CD14-positive monocyte (primary cell): ENCODE data around the gene GPR15. TPM values are rescaled to one million over a fixed set of nuclear protein-coding genes. Genes with fewer than 3 reads are reported as not detected.

Experiments
- DNase-seq, 3 donors: peaks; one replicate each; pipeline ENCODE4 v3.0.0-alpha.2; 2011 to 2022
- H2AFZ ChIP-seq: 2 replicates; pipeline ENCODE4 v1.6.0; 2012; ENCODE audit warnings: mild to moderate bottlenecking, low read depth, low read length, inconsistent platforms; ENCODE audit not compliant: insufficient read depth, poor library complexity, severe bottlenecking
- H3K27ac ChIP-seq, 2 donors: 1 replicate in 1 of 2; 2 replicates in 1 of 2; pipeline ENCODE4 v1.5.1; 2012 to 2013; ENCODE audit warnings: low read length in 2 of 2, control low read depth in 1 of 2, inconsistent platforms in 1 of 2, low read depth in 1 of 2, mild to moderate bottlenecking in 1 of 2
- H3K27me3 ChIP-seq, 2 donors: one replicate each; pipeline versions ENCODE4 v1.6.0 to v1.6.1; 2011 to 2013; ENCODE audit warnings: low read length in 2 of 2; ENCODE audit not compliant: control insufficient read depth in 2 of 2, insufficient read depth in 2 of 2
- H3K36me3 ChIP-seq, 2 donors: replicated peaks in 1 of 2; 1 replicate in 1 of 2; 2 replicates in 1 of 2; pipeline versions ENCODE4 v1.5.1 to v1.6.1; 2012 to 2013; ENCODE audit warnings: low read length in 2 of 2, control low read depth in 1 of 2, inconsistent platforms in 1 of 2, mild to moderate bottlenecking in 1 of 2; ENCODE audit not compliant: insufficient read depth in 2 of 2, control insufficient read depth in 1 of 2
- H3K4me1 ChIP-seq, 2 donors: 1 replicate in 1 of 2; 2 replicates in 1 of 2; pipeline versions ENCODE4 v1.5.1 to v1.6.1; 2012 to 2013; ENCODE audit warnings: low read length in 2 of 2, control low read depth in 1 of 2, inconsistent platforms in 1 of 2, mild to moderate bottlenecking in 1 of 2, moderate library complexity in 1 of 2; ENCODE audit not compliant: insufficient read depth in 2 of 2, control insufficient read depth in 1 of 2
- H3K4me2 ChIP-seq: replicated peaks from 2 replicates; pipeline ENCODE3; 2012; ENCODE audit warnings: low read length, moderate library complexity, mild to moderate bottlenecking; ENCODE audit not compliant: poor library complexity, severe bottlenecking; ENCODE audit errors: extremely low read depth
- H3K4me3 ChIP-seq, 3 experiments: fragments of 200-600 bp in 1 of 3; sonication (generic) in 1 of 3; replicated peaks in 1 of 3; 1 replicate in 2 of 3; 2 replicates in 1 of 3; pipeline ENCODE4 v1.5.1; 2011 to 2013; ENCODE audit warnings: low read length in 3 of 3, mild to moderate bottlenecking in 3 of 3, control low read depth in 2 of 3, low read depth in 2 of 3, inconsistent platforms in 1 of 3, moderate library complexity in 1 of 3
- H3K79me2 ChIP-seq: 2 replicates; pipeline ENCODE4 v1.6.0; 2012; ENCODE audit warnings: mild to moderate bottlenecking, control low read depth, inconsistent platforms, low read length, moderate library complexity; ENCODE audit not compliant: insufficient read depth
- H3K9ac ChIP-seq: 2 replicates; pipeline ENCODE4 v1.6.0; 2017; ENCODE audit warnings: low read length, mild to moderate bottlenecking; ENCODE audit not compliant: insufficient read depth, poor library complexity, severe bottlenecking
- H3K9me3 ChIP-seq, 2 donors: replicated peaks in 1 of 2; 1 replicate in 1 of 2; 2 replicates in 1 of 2; pipeline versions ENCODE4 v1.5.1 to v1.6.1; 2012 to 2013; ENCODE audit warnings: low read length in 2 of 2, control low read depth in 1 of 2; ENCODE audit not compliant: control insufficient read depth in 1 of 2, insufficient read depth in 1 of 2
- H4K20me1 ChIP-seq: 2 replicates; pipeline ENCODE4 v1.6.0; 2012; ENCODE audit warnings: mild to moderate bottlenecking, low read length, control low read depth, moderate library complexity; ENCODE audit not compliant: insufficient read depth
- H3K27ac Mint-ChIP-seq, 7 donors: one replicate each; pipeline ENCODE4 v1.8.0; 2020; ENCODE audit warnings: mild to moderate bottlenecking in 7 of 7, mixed read lengths in 7 of 7, moderate library complexity in 6 of 7, inconsistent platforms in 2 of 7
- H3K27me3 Mint-ChIP-seq, 3 donors: one replicate each; pipeline ENCODE4 v1.8.0; 2021 to 2022; ENCODE audit warnings: low read depth in 3 of 3, mild to moderate bottlenecking in 3 of 3, mixed read lengths in 3 of 3, moderate library complexity in 3 of 3, inconsistent platforms in 1 of 3
- H3K36me3 Mint-ChIP-seq, 2 donors: one replicate each; pipeline ENCODE4 v1.8.0; 2020; ENCODE audit warnings: mixed read lengths in 2 of 2, inconsistent platforms in 1 of 2, mild to moderate bottlenecking in 1 of 2
- H3K4me1 Mint-ChIP-seq: one replicate; pipeline ENCODE4 v1.8.0; 2020; ENCODE audit warnings: mild to moderate bottlenecking, mixed read lengths
- H3K4me3 Mint-ChIP-seq, 2 donors: one replicate each; pipeline ENCODE4 v1.8.0; 2020; ENCODE audit warnings: mild to moderate bottlenecking in 2 of 2, mixed read lengths in 2 of 2, moderate library complexity in 1 of 2
- H3K9me3 Mint-ChIP-seq, 7 donors: one replicate each; pipeline ENCODE4 v1.8.0; 2020 to 2022; ENCODE audit warnings: mixed read lengths in 7 of 7, mild to moderate bottlenecking in 6 of 7, moderate library complexity in 6 of 7, inconsistent platforms in 2 of 7
- WGBS: methylation state at CpG from one replicate; pipeline ENCODE4 v1.1.5; 2013; ENCODE audit warnings: missing lambda C conversion rate; ENCODE audit not compliant: insufficient coverage; 5-methylcytosine and 5-hydroxymethylcytosine counted together
- intact Hi-C, 2 donors: fragments of 100-400 bp; cut with micrococcal nuclease; formaldehyde crosslinking; loops; one replicate each; pipeline versions ENCODE4 v1.15.0 to v1.15.1; 2023
- polyA plus RNA-seq, 3 donors: library from polyadenylated mRNA; depleted of rRNA in 1 of 3; unstranded in 2 of 3; stranded (reverse) in 1 of 3; fragments of 300-500 nt in 2 of 3; fragments of >200 nt in 1 of 3; fragmentation: Illumina TruSeq in 2 of 3; gene quantifications; 1 replicate in 2 of 3; 2 replicates in 1 of 3; pipeline ENCODE4 v1.2.3, GENCODE V29; 2012 to 2021
- TF ChIP-seq, protein P1 (sequence below): fragments of 200-600 bp; IDR thresholded peaks from one replicate; pipeline ENCODE4 v1.8.0; 2022; ENCODE audit warnings: antibody characterized with exemption, mild to moderate bottlenecking

Gene GPR15
- polyA plus RNA-seq, 3 donors: not detected

DNA sequence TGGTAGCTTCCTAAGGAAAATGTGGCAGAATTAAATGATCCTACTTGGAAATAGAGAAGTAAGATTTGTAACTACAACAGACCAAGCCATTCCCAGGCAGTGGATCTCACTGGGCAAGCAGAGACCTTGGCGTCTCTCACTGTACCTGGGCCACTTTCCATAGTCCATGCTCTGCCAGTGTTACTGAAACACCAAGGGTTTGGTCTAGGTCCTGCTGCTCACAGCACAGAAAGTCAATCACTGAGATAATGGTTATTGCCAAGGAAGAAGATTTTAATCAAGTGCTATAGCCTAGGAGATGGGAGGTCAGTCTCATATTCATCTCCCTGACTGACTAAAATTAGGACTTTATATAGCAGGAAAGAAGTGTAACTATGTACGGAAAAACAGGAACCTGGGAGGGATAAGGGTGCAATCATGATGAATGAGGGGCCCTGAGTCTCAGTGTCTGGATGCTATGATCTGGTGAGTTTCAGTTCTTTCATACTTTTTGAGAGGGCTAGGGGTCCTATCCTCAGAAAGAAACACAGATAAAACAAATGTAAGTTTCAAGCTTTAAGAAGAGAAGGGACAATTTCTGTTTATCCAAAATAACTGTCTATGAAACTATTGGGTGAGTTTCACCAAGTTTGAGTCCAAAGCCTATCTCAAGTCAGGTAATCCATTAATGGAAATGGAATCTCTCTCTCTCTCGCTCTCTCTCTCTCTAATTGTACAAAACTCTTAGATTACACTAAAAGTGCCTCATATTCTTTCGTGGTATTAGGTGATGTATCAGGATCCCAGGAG is 20.6 kb downstream of the GPR15 start:
- H3K4me1 Mint-ChIP-seq: peaks cover 43% of the 10 kb centered on the region
- no peak overlapping the region for H3K4me3 Mint-ChIP-seq
- peak overlapping the region in 2 of 7 donors; percentile 40 for H3K27ac Mint-ChIP-seq
- Histone ChIP-seq H3K4me1 (peaks cover 26 to 39% of the 10 kb centered on the region in 2 donors), H3K9ac (no peak overlapping the region), H3K27ac (no peak overlapping the region), H3K4me3 (no peak overlapping the region), H2AFZ (no peak overlapping the region), H3K4me2 (no peak overlapping the region), H3K9me3 (no peaks in the 10 kb centered on the region), H3K79me2 (no peaks in the 10 kb centered on the region), H4K20me1 (no peaks in the 10 kb centered on the region), H3K36me3 (no peaks in the 10 kb centered on the region), H3K27me3 (no peaks in the 10 kb centered on the region)
- peaks cover 0 to 4% (median 0%) of the 10 kb centered on the region in 7 donors for H3K9me3 Mint-ChIP-seq
- TF ChIP-seq, protein P1, sequence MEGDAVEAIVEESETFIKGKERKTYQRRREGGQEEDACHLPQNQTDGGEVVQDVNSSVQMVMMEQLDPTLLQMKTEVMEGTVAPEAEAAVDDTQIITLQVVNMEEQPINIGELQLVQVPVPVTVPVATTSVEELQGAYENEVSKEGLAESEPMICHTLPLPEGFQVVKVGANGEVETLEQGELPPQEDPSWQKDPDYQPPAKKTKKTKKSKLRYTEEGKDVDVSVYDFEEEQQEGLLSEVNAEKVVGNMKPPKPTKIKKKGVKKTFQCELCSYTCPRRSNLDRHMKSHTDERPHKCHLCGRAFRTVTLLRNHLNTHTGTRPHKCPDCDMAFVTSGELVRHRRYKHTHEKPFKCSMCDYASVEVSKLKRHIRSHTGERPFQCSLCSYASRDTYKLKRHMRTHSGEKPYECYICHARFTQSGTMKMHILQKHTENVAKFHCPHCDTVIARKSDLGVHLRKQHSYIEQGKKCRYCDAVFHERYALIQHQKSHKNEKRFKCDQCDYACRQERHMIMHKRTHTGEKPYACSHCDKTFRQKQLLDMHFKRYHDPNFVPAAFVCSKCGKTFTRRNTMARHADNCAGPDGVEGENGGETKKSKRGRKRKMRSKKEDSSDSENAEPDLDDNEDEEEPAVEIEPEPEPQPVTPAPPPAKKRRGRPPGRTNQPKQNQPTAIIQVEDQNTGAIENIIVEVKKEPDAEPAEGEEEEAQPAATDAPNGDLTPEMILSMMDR: no peak
- no peaks in the 10 kb centered on the region for H3K36me3 Mint-ChIP-seq
- no CpG with 5 or more reads among the region's 4 CpGs for WGBS
- intact Hi-C loops: no loop called here
- peaks cover 0 to 5% (median 3%) of the 10 kb centered on the region in 3 donors for H3K27me3 Mint-ChIP-seq
- DNase-seq: no peak

DNA sequence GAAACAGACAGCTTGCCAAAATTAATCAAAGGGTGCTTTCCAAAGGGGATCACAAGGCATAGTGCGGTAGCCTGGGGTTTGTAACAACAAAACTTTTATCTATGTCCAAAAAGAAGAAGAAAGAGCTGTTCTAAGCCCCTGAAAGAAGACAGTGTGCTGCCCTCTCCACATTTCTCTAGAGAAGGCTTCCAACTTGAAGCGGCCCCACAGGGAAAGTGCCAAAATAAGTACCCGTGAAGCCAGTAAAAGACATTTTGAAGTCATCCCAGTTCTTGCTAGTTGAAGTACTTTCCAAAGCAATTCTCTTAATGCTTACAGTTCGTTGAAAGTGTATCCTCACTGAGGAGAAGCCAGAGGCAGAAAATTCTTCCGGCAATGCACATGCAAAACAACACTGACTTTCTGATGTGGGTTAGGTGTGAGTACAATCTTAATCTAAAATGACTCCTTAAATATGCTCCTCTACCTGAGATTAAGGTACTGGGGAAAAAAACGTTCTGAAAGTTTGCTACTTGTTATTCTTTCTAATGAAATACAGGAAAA is 21.3 kb downstream of the GPR15 start:
- intact Hi-C loops: no loop called here
- no peaks in the 10 kb centered on the region for H3K36me3 Mint-ChIP-seq
- peaks cover 0 to 5% (median 3%) of the 10 kb centered on the region in 3 donors for H3K27me3 Mint-ChIP-seq
- H2AFZ ChIP-seq: no peak overlapping the region
- H3K4me1 ChIP-seq: peaks cover 26 to 39% of the 10 kb centered on the region in 2 donors
- no peaks in the 10 kb centered on the region for H3K79me2 ChIP-seq
- peaks cover 0 to 4% (median 0%) of the 10 kb centered on the region in 7 donors for H3K9me3 Mint-ChIP-seq
- H3K27ac ChIP-seq: peak overlapping the region in 1 of 2 donors; percentile 13
- H3K36me3 ChIP-seq: no peaks in the 10 kb centered on the region
- no peaks in the 10 kb centered on the region for H3K27me3 ChIP-seq
- H3K4me1 Mint-ChIP-seq: peaks cover 43% of the 10 kb centered on the region
- peak overlapping the region in 1 of 7 donors; percentile 6 for H3K27ac Mint-ChIP-seq
- no peaks in the 10 kb centered on the region for H4K20me1 ChIP-seq
- TF ChIP-seq, protein P1: no peak
- no peak overlapping the region for H3K4me2 ChIP-seq
- H3K4me3 ChIP-seq: peak overlapping the region in 1 of 3 experiments; percentile 14
- 94% methylated on average over 3 of the region's 6 CpGs for WGBS
- H3K9me3 ChIP-seq: no peaks in the 10 kb centered on the region
- DNase-seq: no peak
- no peak overlapping the region for H3K4me3 Mint-ChIP-seq
- H3K9ac ChIP-seq: no peak overlapping the region
